ENCODE results near the gene TRIML1. TPM values are rescaled to one million over a fixed set of nuclear protein-coding genes. Genes with fewer than 3 reads are reported as not detected.

Gene TRIML1
- total and polyA plus RNA-seq, 2 donors (not counting 1 experiment from before 2014, with no cell fraction given): not detected

- Histone ChIP-seq H2AFZ (ENCODE audit: insufficient read depth, low read depth, low read length, poor library complexity, severe bottlenecking) (no peak overlapping the region), H3K27ac (ENCODE audit: low read length in 2 of 2) (no peak overlapping the region), H3K4me2 (replicated peaks; ENCODE audit: low read depth, low read length, poor library complexity, severe bottlenecking) (no peak overlapping the region), H3K79me2 (ENCODE audit: control insufficient read depth, insufficient read depth, low read length) (no peaks in the 10 kb centered on the region), H3K4me1 (ENCODE audit: control insufficient read depth in 2 of 2, insufficient read depth in 2 of 2, low read length in 2 of 2) (no peaks in the 10 kb centered on the region), H3K27me3 (replicated peaks in 1 of 4; ENCODE audit: control extremely low read depth in 1 of 4, control insufficient read depth in 3 of 4, insufficient read depth in 4 of 4, low read length in 3 of 4) (no peaks in the 10 kb centered on the region), H3K36me3 (replicated peaks in 1 of 2; ENCODE audit: control extremely low read depth in 1 of 2, control insufficient read depth in 1 of 2, extremely low read depth in 1 of 2, insufficient read depth in 2 of 2, low read length in 1 of 2) (no peaks in the 10 kb centered on the region), H3K4me3 (ENCODE audit: control extremely low read depth in 1 of 5, extremely low read depth in 1 of 5, insufficient read depth in 1 of 5, low read depth in 2 of 5, low read length in 4 of 5) (no peak overlapping the region), H4K20me1 (ENCODE audit: control insufficient read depth, insufficient read depth, low read length, poor library complexity, severe bottlenecking) (no peaks in the 10 kb centered on the region), H3K9me3 (ENCODE audit: control extremely low read depth in 1 of 3, control insufficient read depth in 2 of 3, insufficient read depth in 1 of 3, low read length in 2 of 3) (peaks cover 0 to 34% (median 0%) of the 10 kb centered on the region in 3 donors), H3K9ac (ENCODE audit: low read length) (no peak overlapping the region)
- Mint-ChIP-seq H3K27ac (no peak overlapping the region), H3K4me3 (no peak overlapping the region), H3K4me1 (no peaks in the 10 kb centered on the region), H3K27me3 (no peaks in the 10 kb centered on the region), H3K9me3 (ENCODE audit: insufficient read depth) (no peaks in the 10 kb centered on the region)
- DNase-seq (no peak), ATAC-seq (ENCODE audit: low read depth) (no peak)
- intact Hi-C loops (cut with micrococcal nuclease): no loop called here
- CTCF ChIA-PET: no interaction called here
- POLR2A ChIA-PET: no interaction called here
- 89% methylated on average over 11 of the region's 11 CpGs for WGBS (ENCODE audit: insufficient coverage)
- no peak for TF ChIP-seq EZH2 (IDR thresholded peaks at IDR 0.05; ENCODE audit: borderline replicate concordance, insufficient read depth, low read depth, low read length, poor library complexity, severe bottlenecking)
- TF ChIP-seq, protein P1, sequence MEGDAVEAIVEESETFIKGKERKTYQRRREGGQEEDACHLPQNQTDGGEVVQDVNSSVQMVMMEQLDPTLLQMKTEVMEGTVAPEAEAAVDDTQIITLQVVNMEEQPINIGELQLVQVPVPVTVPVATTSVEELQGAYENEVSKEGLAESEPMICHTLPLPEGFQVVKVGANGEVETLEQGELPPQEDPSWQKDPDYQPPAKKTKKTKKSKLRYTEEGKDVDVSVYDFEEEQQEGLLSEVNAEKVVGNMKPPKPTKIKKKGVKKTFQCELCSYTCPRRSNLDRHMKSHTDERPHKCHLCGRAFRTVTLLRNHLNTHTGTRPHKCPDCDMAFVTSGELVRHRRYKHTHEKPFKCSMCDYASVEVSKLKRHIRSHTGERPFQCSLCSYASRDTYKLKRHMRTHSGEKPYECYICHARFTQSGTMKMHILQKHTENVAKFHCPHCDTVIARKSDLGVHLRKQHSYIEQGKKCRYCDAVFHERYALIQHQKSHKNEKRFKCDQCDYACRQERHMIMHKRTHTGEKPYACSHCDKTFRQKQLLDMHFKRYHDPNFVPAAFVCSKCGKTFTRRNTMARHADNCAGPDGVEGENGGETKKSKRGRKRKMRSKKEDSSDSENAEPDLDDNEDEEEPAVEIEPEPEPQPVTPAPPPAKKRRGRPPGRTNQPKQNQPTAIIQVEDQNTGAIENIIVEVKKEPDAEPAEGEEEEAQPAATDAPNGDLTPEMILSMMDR (IDR thresholded peaks at IDR 0.05): no peak
Measured at GRCh38 chr4:188143731-188144130, 4.5 kb downstream of the TRIML1 start.

DNA sequence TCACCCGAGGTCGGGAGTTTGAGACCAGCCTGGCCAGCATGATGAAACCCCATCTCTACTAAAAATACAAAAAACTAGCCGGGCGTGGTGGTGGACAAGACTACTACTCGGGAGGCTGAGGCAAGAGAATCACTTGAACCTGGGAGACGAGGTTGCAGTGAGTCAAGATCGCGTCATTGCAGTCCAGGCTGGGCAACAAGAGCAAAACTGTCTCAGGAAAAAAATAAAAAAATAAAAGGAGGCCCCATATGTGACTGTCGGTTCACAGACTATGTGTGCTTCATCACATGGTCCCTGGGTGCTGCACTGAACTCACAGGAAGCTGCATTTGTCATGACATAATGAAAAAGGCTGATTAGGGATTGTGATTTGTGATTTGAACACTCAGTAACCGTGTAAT lies 6.4 kb downstream of the TRIML1 start:
- Histone ChIP-seq H3K27me3 (replicated peaks in 1 of 4; ENCODE audit: control extremely low read depth in 1 of 4, control insufficient read depth in 3 of 4, insufficient read depth in 4 of 4, low read length in 3 of 4) (no peaks in the 10 kb centered on the region), H3K36me3 (replicated peaks in 1 of 2; ENCODE audit: control extremely low read depth in 1 of 2, control insufficient read depth in 1 of 2, extremely low read depth in 1 of 2, insufficient read depth in 2 of 2, low read length in 1 of 2) (no peaks in the 10 kb centered on the region), H3K9ac (ENCODE audit: low read length) (no peak overlapping the region), H3K27ac (ENCODE audit: low read length in 2 of 2) (no peak overlapping the region), H3K9me3 (ENCODE audit: control extremely low read depth in 1 of 3, control insufficient read depth in 2 of 3, insufficient read depth in 1 of 3, low read length in 2 of 3) (peaks cover 0 to 29% (median 0%) of the 10 kb centered on the region in 3 donors), H4K20me1 (ENCODE audit: control insufficient read depth, insufficient read depth, low read length, poor library complexity, severe bottlenecking) (no peaks in the 10 kb centered on the region), H2AFZ (ENCODE audit: insufficient read depth, low read depth, low read length, poor library complexity, severe bottlenecking) (no peak overlapping the region), H3K4me3 (ENCODE audit: control extremely low read depth in 1 of 5, extremely low read depth in 1 of 5, insufficient read depth in 1 of 5, low read depth in 2 of 5, low read length in 4 of 5) (no peak overlapping the region), H3K79me2 (ENCODE audit: control insufficient read depth, insufficient read depth, low read length) (no peaks in the 10 kb centered on the region), H3K4me2 (replicated peaks; ENCODE audit: low read depth, low read length, poor library complexity, severe bottlenecking) (no peak overlapping the region), H3K4me1 (ENCODE audit: control insufficient read depth in 2 of 2, insufficient read depth in 2 of 2, low read length in 2 of 2) (no peaks in the 10 kb centered on the region)
- Mint-ChIP-seq H3K4me1 (no peaks in the 10 kb centered on the region), H3K27ac (no peak overlapping the region), H3K4me3 (no peak overlapping the region), H3K27me3 (no peaks in the 10 kb centered on the region), H3K9me3 (ENCODE audit: insufficient read depth) (no peaks in the 10 kb centered on the region)
- no peak for DNase-seq
- WGBS (ENCODE audit: insufficient coverage): 88% methylated on average over 7 of the region's 10 CpGs
- no peak for ATAC-seq (ENCODE audit: low read depth)
- TF ChIP-seq EZH2 (IDR thresholded peaks at IDR 0.05; ENCODE audit: borderline replicate concordance, insufficient read depth, low read depth, low read length, poor library complexity, severe bottlenecking): no peak
- TF ChIP-seq, protein P1 (IDR thresholded peaks at IDR 0.05): no peak
- CTCF ChIA-PET: no interaction called here
- intact Hi-C loops (cut with micrococcal nuclease): no loop called here
- POLR2A ChIA-PET: no interaction called here

Data from B cell (primary cell).